A549 (cell line): ENCODE results near the gene MAPKAPK2. TPM values are rescaled to one million over a fixed set of nuclear protein-coding genes. Genes with fewer than 3 reads are reported as not detected.

ENCODE experiments used
- ATAC-seq, 2 experiments: fragments of 200-7000 bp in 1 of 2; fragments of >200 bp in 1 of 2; cut with Nextera tagmentation in 1 of 2; cut with Tn5 transposase in 1 of 2; 3 replicates each; pipeline versions ENCODE4 v1.8.0 to v1.9.1; 2018 to 2020; ENCODE audit warnings: mild to moderate bottlenecking in 1 of 2, moderate library complexity in 1 of 2
- CTCF ChIA-PET: fragments of 300-600 bp; sonication (Branson Sonifier 250); formaldehyde crosslinking; extraction: SDS; loops from one replicate; lab custom pipeline; 2021; ENCODE audit warnings: antibody characterized with exemption, inconsistent platforms; lab: Yijun Ruan, JAX
- POLR2A ChIA-PET: fragments of 350-600 bp; formaldehyde crosslinking; extraction: SDS; loops from one replicate; lab custom pipeline; 2021; ENCODE audit warnings: antibody characterized with exemption, inconsistent platforms; lab: Yijun Ruan, JAX
- DNase-seq, 2 experiments: peaks; one replicate each; pipeline versions ENCODE4 v3.0.0 to v3.0.0-alpha.2; 2011 to 2016; ENCODE audit warnings: low read depth in 1 of 2, low spot score in 1 of 2
- FAIRE-seq: peaks from 2 replicates; lab custom pipeline; 2011; peaks lifted over from hg19 to GRCh38; lab: Jason Lieb, UNC
- H3K27ac ChIP-seq, 2 experiments: fragments of >200 bp; sonication (Bioruptor Twin); formaldehyde crosslinking; 3 replicates each; pipeline ENCODE4 v1.5.1; 2016 to 2017
- H3K4me1 ChIP-seq: fragments of >200 bp; sonication (Bioruptor Twin); formaldehyde crosslinking; 3 replicates; pipeline ENCODE4 v1.6.1; 2016
- H3K4me2 ChIP-seq: fragments of >200 bp; sonication (Bioruptor Twin); formaldehyde crosslinking; 3 replicates; pipeline ENCODE4 v1.6.1; 2016
- H3K4me3 ChIP-seq: fragments of >200 bp; sonication (Bioruptor Twin); formaldehyde crosslinking; 3 replicates; pipeline ENCODE4 v1.5.1; 2016
- H3K9me3 ChIP-seq: fragments of >200 bp; sonication (Bioruptor Twin); formaldehyde crosslinking; 3 replicates; pipeline ENCODE4 v1.6.1; 2016
- CEBPB ChIP-seq, 2 experiments: fragments of >200 bp in 1 of 2; sonication (Bioruptor Twin) in 1 of 2; formaldehyde crosslinking in 1 of 2; IDR thresholded peaks; 2 replicates each; pipeline ENCODE4 v1.6.1; 2012 to 2016
- ELK1 ChIP-seq: fragments of 150-350 bp; IDR thresholded peaks from 2 replicates; pipeline ENCODE4 v1.6.1; 2014; ENCODE audit warnings: low read depth, mild to moderate bottlenecking, low read length
- ESRRA ChIP-seq: fragments of 150-350 bp; IDR thresholded peaks from 2 replicates; pipeline ENCODE4 v1.6.1; 2014; ENCODE audit warnings: mild to moderate bottlenecking, low read length, borderline replicate concordance
- FOXS1 ChIP-seq: fragments of 250-450 bp; sonication (Bioruptor Pico); IDR thresholded peaks from 2 replicates; pipeline ENCODE4 v1.5.0; 2020; ENCODE audit warnings: mild to moderate bottlenecking, moderate library complexity
- HOXA7 ChIP-seq: fragments of 250-450 bp; sonication (Bioruptor Pico); IDR thresholded peaks from 2 replicates; pipeline ENCODE4 v1.5.0; 2020; ENCODE audit warnings: mild to moderate bottlenecking, moderate library complexity
- HOXB13 ChIP-seq: fragments of 250-450 bp; sonication (Bioruptor Pico); IDR thresholded peaks from 2 replicates; pipeline ENCODE4 v1.5.0; 2020; ENCODE audit warnings: low read depth, mild to moderate bottlenecking, moderate library complexity
- HOXB5 ChIP-seq: fragments of 250-450 bp; sonication (Bioruptor Pico); IDR thresholded peaks from 2 replicates; pipeline ENCODE4 v1.5.0; 2020; ENCODE audit warnings: mild to moderate bottlenecking, moderate library complexity
- JUNB ChIP-seq: fragments of >200 bp; sonication (Bioruptor Twin); formaldehyde crosslinking; IDR thresholded peaks from 2 replicates; pipeline ENCODE4 v1.6.1; 2016
- KDM5A ChIP-seq: fragments of 200-600 bp; sonication (generic); IDR thresholded peaks from 2 replicates; pipeline ENCODE4 v1.6.1; 2016; ENCODE audit warnings: antibody characterized with exemption, mild to moderate bottlenecking
- MAFK ChIP-seq: fragments of 450-650 bp; IDR thresholded peaks from 2 replicates; pipeline ENCODE4 v1.6.1; 2014; ENCODE audit not compliant: partially characterized antibody
- NR3C1 ChIP-seq: fragments of >200 bp; sonication (Bioruptor Twin); formaldehyde crosslinking; IDR thresholded peaks from 3 replicates; pipeline ENCODE4 v1.6.1; 2017
- PHF8 ChIP-seq: fragments of 200-600 bp; sonication (generic); IDR thresholded peaks from 2 replicates; pipeline ENCODE4 v1.6.1; 2016; ENCODE audit warnings: low read depth, mild to moderate bottlenecking, antibody characterized with exemption, moderate library complexity, borderline replicate concordance
- POLR2A ChIP-seq: IDR thresholded peaks from 2 replicates; pipeline ENCODE4 v1.6.1; 2012; ENCODE audit warnings: mild to moderate bottlenecking, low read length
- RARB ChIP-seq: fragments of 250-450 bp; sonication (Bioruptor Pico); IDR thresholded peaks from 2 replicates; pipeline ENCODE4 v1.8.0; 2021; ENCODE audit warnings: mild to moderate bottlenecking, moderate library complexity
- RNF2 ChIP-seq: fragments of 200-600 bp; sonication (generic); IDR thresholded peaks from 2 replicates; pipeline ENCODE4 v1.6.1; 2016; ENCODE audit warnings: low read depth, mild to moderate bottlenecking, antibody characterized with exemption, moderate library complexity, borderline replicate concordance
- SMC3 ChIP-seq: fragments of >200 bp; sonication (Bioruptor Twin); formaldehyde crosslinking; IDR thresholded peaks from 3 replicates; pipeline ENCODE4 v1.6.1; 2018; ENCODE audit warnings: inconsistent platforms
- SREBF2 ChIP-seq: fragments of 450-650 bp; IDR thresholded peaks from 2 replicates; pipeline ENCODE4 v1.6.1; 2014; ENCODE audit warnings: mild to moderate bottlenecking, moderate library complexity
- ZC3H11A ChIP-seq: fragments of 450-650 bp; IDR thresholded peaks from 2 replicates; pipeline ENCODE4 v1.6.1; 2014; ENCODE audit warnings: antibody characterized with exemption, mild to moderate bottlenecking
- ZFP36 ChIP-seq: fragments of 450-650 bp; IDR thresholded peaks from 2 replicates; pipeline ENCODE4 v1.6.1; 2014; ENCODE audit warnings: borderline replicate concordance; ENCODE audit not compliant: partially characterized antibody
- WGBS: methylation state at CpG from one replicate; pipeline ENCODE4 v1.1.6; 2017; ENCODE audit errors: missing lambda C conversion rate; 5-methylcytosine and 5-hydroxymethylcytosine counted together
- polyA plus RNA-seq, 4 experiments: library from polyadenylated mRNA; depleted of rRNA in 3 of 4; stranded (reverse); fragments of >200 nt; fragmentation: RNase III in 1 of 4; extraction: RNeasy Plus Mini Kit Qiagen cat#74134 plus additional on column Dnase treatment in 1 of 4; gene quantifications; 2 replicates in 3 of 4; 3 replicates in 1 of 4; pipeline ENCODE4 v1.2.3, GENCODE V29; 2011 to 2017
- TF ChIP-seq, protein P1 (sequence below): fragments of >200 bp; sonication (Bioruptor Twin); formaldehyde crosslinking; IDR thresholded peaks from 3 replicates; pipeline ENCODE4 v1.6.1; 2016
- TF ChIP-seq, protein P2 (sequence below): fragments of 250-450 bp; sonication (Bioruptor Pico); IDR thresholded peaks from 2 replicates; pipeline ENCODE4 v1.5.0; 2021; ENCODE audit warnings: mild to moderate bottlenecking, moderate library complexity, borderline replicate concordance
- TF ChIP-seq, protein P3 (sequence below): fragments of 200-600 bp; sonication (generic); IDR thresholded peaks from 2 replicates; pipeline ENCODE4 v1.6.1; 2016; ENCODE audit warnings: antibody characterized with exemption, mild to moderate bottlenecking, moderate library complexity
- TF ChIP-seq, protein P4 (sequence below): fragments of >200 bp; sonication (Bioruptor Twin); formaldehyde crosslinking; IDR thresholded peaks from 3 replicates; pipeline ENCODE4 v1.5.1; 2016

Gene MAPKAPK2
- polyA plus RNA-seq, 2 of the 4 experiments (the other 2 are of a cell fraction): 37.2 to 43.0 TPM

GRCh38 chr1:206766251-206766856 lies 81.6 kb downstream of the MAPKAPK2 start:
- ATAC-seq (no peak; a peak in 2 of 6 replicates), DNase-seq (no peak), FAIRE-seq (no peak)
- TF ChIP-seq HOXB5: no peak
- TF ChIP-seq, protein P1, sequence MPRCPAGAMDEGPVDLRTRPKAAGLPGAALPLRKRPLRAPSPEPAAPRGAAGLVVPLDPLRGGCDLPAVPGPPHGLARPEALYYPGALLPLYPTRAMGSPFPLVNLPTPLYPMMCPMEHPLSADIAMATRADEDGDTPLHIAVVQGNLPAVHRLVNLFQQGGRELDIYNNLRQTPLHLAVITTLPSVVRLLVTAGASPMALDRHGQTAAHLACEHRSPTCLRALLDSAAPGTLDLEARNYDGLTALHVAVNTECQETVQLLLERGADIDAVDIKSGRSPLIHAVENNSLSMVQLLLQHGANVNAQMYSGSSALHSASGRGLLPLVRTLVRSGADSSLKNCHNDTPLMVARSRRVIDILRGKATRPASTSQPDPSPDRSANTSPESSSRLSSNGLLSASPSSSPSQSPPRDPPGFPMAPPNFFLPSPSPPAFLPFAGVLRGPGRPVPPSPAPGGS: no peak
- no peak for TF ChIP-seq HOXA7 (CRISPR knock-in tag)
- TF ChIP-seq ZC3H11A: no peak
- TF ChIP-seq ELK1: no peak
- TF ChIP-seq JUNB: no peak
- no peak for TF ChIP-seq ZFP36
- TF ChIP-seq HOXB13 (CRISPR knock-in tag): no peak
- TF ChIP-seq, protein P2, sequence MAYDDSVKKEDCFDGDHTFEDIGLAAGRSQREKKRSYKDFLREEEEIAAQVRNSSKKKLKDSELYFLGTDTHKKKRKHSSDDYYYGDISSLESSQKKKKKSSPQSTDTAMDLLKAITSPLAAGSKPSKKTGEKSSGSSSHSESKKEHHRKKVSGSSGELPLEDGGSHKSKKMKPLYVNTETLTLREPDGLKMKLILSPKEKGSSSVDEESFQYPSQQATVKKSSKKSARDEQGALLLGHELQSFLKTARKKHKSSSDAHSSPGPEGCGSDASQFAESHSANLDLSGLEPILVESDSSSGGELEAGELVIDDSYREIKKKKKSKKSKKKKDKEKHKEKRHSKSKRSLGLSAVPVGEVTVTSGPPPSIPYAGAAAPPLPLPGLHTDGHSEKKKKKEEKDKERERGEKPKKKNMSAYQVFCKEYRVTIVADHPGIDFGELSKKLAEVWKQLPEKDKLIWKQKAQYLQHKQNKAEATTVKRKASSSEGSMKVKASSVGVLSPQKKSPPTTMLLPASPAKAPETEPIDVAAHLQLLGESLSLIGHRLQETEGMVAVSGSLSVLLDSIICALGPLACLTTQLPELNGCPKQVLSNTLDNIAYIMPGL (CRISPR knock-in tag): no peak
- H3K4me3 ChIP-seq: no peak overlapping the region
- no peak overlapping the region for H3K4me2 ChIP-seq
- ChIA-PET CTCF (interaction anchor here (0.9 to 1.5 kb wide), 3 partner anchors 8 to 146 kb away, joined by 3 read pairs; no protein-coding TSS in a partner anchor), POLR2A (interaction anchor here (0.6 kb wide), 1 partner anchor 139 kb away, joined by 3 read pairs; no protein-coding TSS in a partner anchor)
- no peak overlapping the region for H3K27ac ChIP-seq
- H3K9me3 ChIP-seq: no peaks in the 10 kb centered on the region
- WGBS: 47% methylated on average over 8 of the region's 8 CpGs
- H3K4me1 ChIP-seq: no peaks in the 10 kb centered on the region

- H3K9me3 ChIP-seq: no peaks in the 10 kb centered on the region
- no peak overlapping the region for H3K4me2 ChIP-seq
- ChIA-PET POLR2A (no interaction called here), CTCF (interaction anchor here (1.0 to 5.0 kb wide), 7 partner anchors 8 to 141 kb away, joined by 3 to 20 read pairs (median 4); no protein-coding TSS in a partner anchor)
- DNase-seq: no peak
- no peak for ATAC-seq
- 69% methylated on average over 14 of the region's 14 CpGs for WGBS
- no peak overlapping the region for H3K4me3 ChIP-seq
- no peak for FAIRE-seq
- no peaks in the 10 kb centered on the region for H3K4me1 ChIP-seq
- no peak overlapping the region for H3K27ac ChIP-seq
- TF ChIP-seq HOXA7 (CRISPR knock-in tag): no peak
- TF ChIP-seq RNF2: no peak
- no peak for TF ChIP-seq CEBPB (IDR thresholded peaks at IDR 0.05)
- TF ChIP-seq NR3C1: no peak
- no peak for TF ChIP-seq MAFK
- no peak for TF ChIP-seq SMC3
- no peak for TF ChIP-seq FOXS1
- TF ChIP-seq, protein P3, sequence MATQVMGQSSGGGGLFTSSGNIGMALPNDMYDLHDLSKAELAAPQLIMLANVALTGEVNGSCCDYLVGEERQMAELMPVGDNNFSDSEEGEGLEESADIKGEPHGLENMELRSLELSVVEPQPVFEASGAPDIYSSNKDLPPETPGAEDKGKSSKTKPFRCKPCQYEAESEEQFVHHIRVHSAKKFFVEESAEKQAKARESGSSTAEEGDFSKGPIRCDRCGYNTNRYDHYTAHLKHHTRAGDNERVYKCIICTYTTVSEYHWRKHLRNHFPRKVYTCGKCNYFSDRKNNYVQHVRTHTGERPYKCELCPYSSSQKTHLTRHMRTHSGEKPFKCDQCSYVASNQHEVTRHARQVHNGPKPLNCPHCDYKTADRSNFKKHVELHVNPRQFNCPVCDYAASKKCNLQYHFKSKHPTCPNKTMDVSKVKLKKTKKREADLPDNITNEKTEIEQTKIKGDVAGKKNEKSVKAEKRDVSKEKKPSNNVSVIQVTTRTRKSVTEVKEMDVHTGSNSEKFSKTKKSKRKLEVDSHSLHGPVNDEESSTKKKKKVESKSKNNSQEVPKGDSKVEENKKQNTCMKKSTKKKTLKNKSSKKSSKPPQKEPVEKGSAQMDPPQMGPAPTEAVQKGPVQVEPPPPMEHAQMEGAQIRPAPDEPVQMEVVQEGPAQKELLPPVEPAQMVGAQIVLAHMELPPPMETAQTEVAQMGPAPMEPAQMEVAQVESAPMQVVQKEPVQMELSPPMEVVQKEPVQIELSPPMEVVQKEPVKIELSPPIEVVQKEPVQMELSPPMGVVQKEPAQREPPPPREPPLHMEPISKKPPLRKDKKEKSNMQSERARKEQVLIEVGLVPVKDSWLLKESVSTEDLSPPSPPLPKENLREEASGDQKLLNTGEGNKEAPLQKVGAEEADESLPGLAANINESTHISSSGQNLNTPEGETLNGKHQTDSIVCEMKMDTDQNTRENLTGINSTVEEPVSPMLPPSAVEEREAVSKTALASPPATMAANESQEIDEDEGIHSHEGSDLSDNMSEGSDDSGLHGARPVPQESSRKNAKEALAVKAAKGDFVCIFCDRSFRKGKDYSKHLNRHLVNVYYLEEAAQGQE: no peak
- TF ChIP-seq, protein P2 (CRISPR knock-in tag): no peak
- no peak for TF ChIP-seq SREBF2
- no peak for TF ChIP-seq ZFP36
- TF ChIP-seq KDM5A: no peak
- no peak for TF ChIP-seq RARB (CRISPR knock-in tag)
- TF ChIP-seq, protein P4, sequence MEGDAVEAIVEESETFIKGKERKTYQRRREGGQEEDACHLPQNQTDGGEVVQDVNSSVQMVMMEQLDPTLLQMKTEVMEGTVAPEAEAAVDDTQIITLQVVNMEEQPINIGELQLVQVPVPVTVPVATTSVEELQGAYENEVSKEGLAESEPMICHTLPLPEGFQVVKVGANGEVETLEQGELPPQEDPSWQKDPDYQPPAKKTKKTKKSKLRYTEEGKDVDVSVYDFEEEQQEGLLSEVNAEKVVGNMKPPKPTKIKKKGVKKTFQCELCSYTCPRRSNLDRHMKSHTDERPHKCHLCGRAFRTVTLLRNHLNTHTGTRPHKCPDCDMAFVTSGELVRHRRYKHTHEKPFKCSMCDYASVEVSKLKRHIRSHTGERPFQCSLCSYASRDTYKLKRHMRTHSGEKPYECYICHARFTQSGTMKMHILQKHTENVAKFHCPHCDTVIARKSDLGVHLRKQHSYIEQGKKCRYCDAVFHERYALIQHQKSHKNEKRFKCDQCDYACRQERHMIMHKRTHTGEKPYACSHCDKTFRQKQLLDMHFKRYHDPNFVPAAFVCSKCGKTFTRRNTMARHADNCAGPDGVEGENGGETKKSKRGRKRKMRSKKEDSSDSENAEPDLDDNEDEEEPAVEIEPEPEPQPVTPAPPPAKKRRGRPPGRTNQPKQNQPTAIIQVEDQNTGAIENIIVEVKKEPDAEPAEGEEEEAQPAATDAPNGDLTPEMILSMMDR: no peak
- TF ChIP-seq PHF8: no peak
- TF ChIP-seq ESRRA: no peak
- no peak for TF ChIP-seq POLR2A
These were observed 84.0 kb downstream of the MAPKAPK2 start for GRCh38 chr1:206768472-206769303.
